TTC549 (cell line): ENCODE results near the gene HLA-B.

Experiments used
- FAIRE-seq: peaks from 2 replicates; lab custom pipeline; 2012; peaks lifted over from hg19 to GRCh38; lab: Jason Lieb, UNC

The HLA-B gene

GRCh38 chr6:31352683-31353383 lies 4.1 kb downstream of the HLA-B start:
- no peak for FAIRE-seq

GRCh38 chr6:31352310-31352682 lies 4.7 kb downstream of the HLA-B start:
- FAIRE-seq = no peak

GRCh38 chr6:31351401-31352309 lies 5.3 kb downstream of the HLA-B start:
- FAIRE-seq = no peak

- no peak for FAIRE-seq
Measured at GRCh38 chr6:31351033-31351380, 6.0 kb downstream of the HLA-B start.

DNA sequence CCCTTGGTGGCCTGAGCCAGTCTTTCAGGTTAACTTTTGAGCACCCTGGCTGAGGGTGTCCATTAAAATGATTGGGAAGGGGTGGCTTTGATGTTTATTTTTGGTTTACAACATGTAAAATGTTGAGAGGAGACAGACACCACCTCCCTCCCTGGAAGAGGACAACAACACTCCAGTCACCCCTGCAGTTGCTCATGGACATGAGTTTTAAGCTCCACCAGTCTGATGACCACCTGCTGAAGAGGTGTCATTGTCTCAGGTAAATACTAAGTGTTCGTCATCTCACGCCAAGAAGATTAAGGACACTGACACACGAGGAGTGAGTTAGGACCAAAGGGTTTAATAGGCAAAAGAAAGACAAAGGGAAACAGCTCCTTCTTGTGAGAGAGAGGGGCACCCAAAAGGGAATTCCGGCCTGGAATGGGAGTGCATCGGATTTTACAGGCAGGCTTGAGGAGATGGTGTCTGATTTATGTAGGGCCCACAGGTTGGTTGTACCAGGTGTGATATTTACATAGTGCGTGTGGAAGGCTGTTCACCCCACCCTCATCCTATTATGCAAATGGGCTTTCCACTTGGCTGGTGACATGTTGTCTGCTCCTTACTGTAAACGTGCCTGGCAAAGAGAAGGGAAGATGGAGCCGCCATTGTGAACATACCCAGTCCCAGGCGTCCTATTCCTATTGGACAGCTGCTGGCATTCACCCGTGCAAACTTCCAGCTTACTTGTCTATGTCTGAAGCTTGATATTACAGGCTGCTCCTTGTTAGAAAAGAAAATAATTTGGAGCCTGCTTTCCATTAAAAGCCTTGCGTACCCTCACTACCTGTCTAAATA lies 6.6 kb downstream of the HLA-B start:
- FAIRE-seq = no peak

DNA sequence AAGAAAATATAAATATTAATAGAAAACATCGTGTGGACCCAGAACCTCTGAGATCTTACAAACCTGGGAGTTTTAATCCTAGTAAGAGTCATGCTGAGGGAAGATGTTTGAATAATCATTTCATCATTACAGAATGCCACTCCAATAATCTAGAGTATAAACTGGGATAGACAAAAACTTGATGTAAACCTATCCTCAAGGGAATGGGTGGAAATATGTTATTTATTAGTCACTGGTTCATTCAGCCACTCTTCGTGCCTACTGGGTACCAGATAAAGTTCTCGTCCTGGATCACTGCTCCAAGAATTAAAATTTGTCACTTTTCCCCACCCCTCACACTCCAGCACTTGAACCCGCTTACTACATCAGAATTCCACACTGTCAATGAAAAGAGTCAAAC lies 7.7 kb downstream of the HLA-B start:
- FAIRE-seq = no peak

GRCh38 chr6:31345026-31345730 lies 11.8 kb downstream of the HLA-B start:
- FAIRE-seq = no peak

DNA sequence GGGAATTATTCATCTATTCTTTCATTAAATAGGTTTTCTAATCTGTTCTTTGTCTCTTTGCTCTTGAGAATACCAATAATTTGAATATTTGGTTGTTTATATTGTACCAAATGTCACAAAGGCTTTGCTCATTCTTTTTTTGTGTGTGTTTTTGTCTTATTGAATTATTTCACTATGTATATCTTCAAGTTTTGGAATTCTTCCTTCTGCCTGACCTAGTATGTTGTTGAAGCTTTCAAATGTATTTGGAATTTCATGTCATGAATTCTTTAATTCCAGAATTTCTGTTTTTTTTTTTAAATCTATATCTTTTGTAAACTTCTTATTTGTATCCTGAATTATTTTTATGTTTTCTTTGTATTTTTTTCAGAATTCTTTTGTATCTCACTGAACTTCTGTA lies 16.8 kb downstream of the HLA-B start:
- FAIRE-seq = peak; percentile 3

- FAIRE-seq = no peak
Measured at GRCh38 chr6:31339210-31339609, 17.8 kb downstream of the HLA-B start.

GRCh38 chr6:31336896-31337496 lies 20.0 kb downstream of the HLA-B start:
- no peak for FAIRE-seq

DNA sequence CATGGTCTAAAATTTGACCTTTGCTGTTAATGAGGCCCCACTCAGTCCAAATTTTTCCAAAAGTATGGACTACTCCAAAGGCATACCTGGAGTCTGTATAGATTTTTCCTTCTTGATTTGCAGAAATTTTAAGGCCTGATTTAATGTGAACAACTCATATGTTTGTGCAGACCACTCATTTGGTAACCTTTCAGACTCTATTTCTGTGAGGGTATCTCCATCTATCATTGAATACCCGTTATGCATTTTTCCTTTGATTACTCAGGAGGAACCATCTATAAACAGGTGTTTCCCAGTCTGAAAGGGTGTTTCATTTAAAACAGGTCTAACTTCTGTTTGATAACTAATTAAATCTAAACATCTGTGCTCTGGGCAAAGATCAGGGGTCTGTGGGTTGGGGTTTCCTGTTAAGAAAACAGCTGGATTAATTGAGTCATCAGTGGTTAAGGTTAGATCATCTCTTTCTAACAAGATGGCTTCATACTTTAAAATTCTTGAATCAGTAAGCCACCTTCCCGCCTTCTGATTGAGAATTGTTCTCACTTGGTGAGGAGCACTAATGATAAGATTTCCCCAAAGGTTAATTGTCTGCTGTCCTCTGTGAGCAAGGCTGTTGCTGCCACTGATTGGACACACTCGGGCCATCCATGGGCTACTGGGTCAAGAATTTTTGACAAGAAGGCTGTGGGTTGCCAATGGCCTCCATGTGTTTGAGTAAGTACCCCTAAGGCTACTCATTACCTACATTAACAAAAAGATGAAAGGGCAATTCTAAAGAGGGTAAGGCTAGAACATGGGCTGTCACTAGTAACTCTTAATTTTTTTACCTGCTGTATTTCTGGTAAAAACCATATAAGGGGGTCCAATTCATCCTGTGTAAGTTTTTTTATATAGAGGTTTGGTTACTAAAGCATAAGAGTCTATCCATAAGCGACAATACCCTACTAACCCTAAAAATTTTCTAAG lies 24.1 kb downstream of the HLA-B start:
- FAIRE-seq = no peak

GRCh38 chr6:31328355-31328960 lies 28.5 kb downstream of the HLA-B start:
- FAIRE-seq = no peak

DNA sequence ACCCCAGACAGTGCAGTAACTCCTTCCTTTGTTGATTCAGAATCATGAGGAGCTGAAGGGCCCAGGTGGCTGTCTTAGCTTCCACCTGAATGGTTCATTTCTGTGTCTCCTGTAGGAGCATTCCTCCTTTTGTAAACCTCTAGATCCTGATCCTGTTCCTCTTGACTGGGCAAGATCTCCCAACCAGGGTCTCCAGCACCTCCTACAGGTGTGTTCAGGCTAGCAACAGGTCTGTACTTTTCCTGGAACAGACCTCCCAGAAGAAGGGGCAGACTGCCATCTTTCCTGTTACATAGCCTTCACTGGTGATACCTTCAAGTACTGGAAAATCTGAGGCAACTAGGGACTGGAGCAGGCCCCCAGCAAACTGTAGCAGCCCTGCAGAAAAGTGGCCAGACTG lies 35.2 kb downstream of the HLA-B start:
- no peak for FAIRE-seq

DNA sequence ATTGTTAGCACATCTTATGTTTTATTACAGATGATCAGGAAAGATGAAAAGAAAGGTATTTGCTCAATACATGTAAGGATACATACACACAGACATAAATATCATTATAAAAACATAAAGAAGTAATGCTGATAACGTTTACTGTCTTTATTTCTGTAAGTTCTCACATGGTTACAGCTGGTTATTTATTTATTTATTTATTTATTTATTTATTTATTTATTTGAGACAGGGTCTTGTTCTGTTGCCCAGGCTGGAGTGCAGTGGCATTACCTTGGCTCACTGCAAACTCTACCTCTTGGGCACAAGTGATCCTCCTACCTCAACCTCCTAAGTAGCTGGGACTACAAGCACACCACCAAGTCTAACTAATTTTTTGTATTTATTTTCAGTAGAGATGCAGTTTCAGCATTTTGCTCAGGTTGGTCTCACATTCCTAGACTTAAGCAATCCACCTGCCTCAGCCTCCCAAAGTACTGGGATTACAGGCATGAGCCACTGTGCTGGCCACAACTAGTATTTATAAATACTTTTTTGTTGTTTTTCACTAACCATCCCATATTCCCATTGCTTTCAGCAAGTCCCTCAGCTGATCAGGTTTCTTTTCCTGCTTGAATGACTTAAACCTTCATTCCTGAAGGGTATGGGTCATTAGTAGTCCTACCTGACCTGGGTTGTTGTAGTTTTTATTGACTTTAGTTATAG lies 35.8 kb downstream of the HLA-B start:
- FAIRE-seq = no peak

GRCh38 chr6:31317036-31317435 lies 39.9 kb downstream of the HLA-B start:
- FAIRE-seq = no peak

GRCh38 chr6:31309641-31310040 lies 47.3 kb downstream of the HLA-B start:
- FAIRE-seq = no peak

GRCh38 chr6:31308845-31309175 lies 48.2 kb downstream of the HLA-B start:
- FAIRE-seq = no peak

- FAIRE-seq = no peak
Measured at GRCh38 chr6:31308050-31308844, 48.7 kb downstream of the HLA-B start.

DNA sequence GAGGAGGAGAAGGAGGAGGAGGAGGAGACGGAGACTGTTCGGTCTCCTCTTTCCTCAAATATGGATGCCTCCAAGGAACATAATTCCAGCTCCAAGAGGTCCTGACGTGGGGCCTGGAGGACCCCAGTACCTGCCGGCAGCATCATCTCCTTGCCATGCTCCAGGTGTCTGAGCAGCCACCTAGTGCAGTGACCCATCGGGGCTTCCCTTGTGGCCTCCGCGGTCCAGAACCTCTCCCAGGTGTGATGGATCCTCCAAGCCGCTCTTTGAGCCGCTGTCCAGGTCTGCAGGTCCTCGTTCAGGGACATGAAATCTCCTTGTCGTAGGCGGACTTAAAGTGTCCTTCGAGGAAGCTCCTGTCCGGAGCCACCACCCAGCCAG lies 49.3 kb downstream of the HLA-B start:
- FAIRE-seq = no peak
